Fibroblast of skin of abdomen (primary cell): ENCODE measurements around the gene TELO2.

Source experiments
- DNase-seq: peaks from one replicate; pipeline ENCODE4 v3.0.0-alpha.2; 2013

The TELO2 gene

GRCh38 chr16:1498899-1499676, 5.9 kb downstream of the TELO2 start:
- no peak for DNase-seq

DNA sequence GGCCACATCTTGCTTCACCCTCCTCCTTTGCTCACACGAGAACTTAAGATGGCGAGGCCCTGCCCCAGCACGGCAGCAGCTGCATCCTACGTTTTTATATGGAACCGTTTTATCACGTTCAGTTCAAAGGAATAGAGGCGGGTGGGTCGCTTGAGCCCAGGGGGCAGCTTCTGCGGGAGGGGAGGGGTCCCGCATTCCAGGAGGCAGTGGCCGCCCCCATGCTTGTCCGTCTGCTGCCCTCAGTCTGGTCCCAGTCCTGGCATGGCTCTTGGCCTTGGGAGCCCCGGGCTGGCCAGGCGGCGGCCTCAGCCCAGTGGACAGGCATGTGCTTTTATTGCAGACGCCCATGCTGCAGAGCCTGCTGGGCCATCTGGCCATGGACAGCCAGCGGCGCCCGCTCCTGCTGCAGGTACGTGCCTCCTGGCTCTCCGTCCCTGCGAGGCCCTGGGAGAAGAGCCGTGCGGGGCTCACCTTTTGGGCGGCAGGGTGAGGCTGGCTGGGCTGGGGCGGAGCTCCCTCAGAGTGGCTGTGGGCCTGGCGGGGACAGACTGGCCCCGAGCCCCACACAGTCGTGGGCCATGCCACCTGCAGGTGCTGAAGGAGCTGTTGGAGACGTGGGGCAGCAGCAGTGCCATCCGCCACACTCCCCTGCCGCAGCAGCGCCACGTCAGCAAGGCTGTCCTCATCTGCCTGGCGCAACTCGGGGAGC, 6.8 kb downstream of the TELO2 start:
- DNase-seq, result no peak

- no peak for DNase-seq
Measured at GRCh38 chr16:1500465-1501150, 7.4 kb downstream of the TELO2 start.

GRCh38 chr16:1501630-1502029, 8.5 kb downstream of the TELO2 start:
- DNase-seq, result no peak

DNA sequence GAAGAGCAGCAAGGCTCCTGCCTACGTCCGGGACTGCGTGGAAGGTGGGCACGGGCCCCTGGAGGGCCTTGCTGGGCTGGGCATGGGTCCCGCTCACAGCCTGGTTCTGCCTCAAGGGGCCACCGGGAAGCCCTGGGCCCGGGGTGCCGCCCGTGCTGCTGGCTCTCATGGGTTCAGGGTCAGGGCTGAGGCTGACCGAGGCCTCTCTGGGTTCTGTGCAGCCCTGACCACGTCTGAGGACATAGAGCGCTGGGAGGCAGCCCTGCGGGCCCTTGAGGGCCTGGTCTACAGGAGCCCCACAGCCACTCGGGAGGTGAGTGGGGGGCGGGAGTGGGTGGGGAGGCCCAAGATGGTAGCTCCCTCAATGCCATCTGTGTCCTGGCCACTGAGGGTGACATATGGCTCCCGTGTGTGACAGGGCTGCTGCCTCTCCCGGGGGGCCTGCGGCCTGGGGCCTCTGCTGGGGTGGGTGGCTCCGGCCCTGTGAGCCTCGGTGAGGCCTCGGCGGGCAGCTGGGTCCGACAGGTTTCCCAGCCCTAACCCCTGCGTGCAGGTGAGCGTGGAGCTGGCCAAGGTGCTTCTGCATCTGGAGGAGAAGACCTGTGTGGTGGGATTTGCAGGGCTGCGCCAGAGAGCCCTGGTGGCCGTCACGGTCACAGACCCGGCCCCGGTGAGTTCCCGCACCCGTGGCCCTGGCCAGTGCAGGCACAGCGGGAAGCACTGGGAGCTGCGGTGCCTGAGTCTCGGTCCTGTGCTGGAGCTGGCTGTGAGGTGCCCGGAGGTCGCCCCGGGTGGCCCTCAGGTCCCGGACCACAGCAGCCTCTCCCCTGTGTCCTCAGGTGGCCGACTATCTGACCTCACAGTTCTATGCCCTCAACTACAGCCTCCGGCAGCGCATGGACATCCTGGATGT, 9.2 kb downstream of the TELO2 start:
- DNase-seq, result no peak

DNA sequence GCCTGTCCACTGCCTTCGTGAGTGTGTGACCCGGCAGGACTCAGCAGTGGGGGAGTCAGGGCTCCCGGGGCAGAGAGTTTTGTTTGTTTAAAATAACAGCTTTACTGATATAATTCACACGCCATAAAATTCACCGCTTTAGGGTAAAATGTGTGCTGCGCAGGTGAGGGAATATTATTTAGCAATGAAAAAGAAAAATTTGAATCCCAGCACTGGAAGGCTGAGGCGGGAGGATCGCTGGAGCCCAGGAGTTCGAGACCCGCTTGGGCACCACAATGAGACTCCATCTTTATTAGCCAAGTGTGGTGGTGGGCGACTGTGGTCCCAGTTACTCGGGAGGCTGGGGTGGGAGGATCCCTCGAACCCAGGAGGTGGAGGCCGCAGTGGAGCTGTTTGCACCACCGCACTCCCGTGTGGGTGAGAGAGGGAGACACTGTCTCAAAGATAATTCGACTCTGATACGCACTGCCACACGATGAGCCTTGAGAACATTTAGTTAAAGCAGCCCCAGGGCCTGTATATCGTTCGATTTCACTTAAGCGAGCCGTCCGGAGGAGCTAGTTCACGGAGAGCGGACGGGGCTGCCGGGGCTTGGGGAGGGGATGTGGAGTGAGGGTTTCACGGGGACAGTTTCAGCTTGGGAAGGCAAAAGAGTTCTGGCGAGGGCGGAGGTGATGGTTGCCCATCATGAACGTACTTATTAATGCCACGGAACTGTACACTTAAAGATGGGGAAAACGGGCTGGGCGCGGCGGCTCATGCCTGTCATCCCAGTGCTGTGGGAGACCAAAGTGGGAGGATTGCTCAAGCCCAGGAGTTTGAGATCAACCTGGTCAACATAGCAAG, 10.2 kb downstream of the TELO2 start:
- no peak for DNase-seq

DNA sequence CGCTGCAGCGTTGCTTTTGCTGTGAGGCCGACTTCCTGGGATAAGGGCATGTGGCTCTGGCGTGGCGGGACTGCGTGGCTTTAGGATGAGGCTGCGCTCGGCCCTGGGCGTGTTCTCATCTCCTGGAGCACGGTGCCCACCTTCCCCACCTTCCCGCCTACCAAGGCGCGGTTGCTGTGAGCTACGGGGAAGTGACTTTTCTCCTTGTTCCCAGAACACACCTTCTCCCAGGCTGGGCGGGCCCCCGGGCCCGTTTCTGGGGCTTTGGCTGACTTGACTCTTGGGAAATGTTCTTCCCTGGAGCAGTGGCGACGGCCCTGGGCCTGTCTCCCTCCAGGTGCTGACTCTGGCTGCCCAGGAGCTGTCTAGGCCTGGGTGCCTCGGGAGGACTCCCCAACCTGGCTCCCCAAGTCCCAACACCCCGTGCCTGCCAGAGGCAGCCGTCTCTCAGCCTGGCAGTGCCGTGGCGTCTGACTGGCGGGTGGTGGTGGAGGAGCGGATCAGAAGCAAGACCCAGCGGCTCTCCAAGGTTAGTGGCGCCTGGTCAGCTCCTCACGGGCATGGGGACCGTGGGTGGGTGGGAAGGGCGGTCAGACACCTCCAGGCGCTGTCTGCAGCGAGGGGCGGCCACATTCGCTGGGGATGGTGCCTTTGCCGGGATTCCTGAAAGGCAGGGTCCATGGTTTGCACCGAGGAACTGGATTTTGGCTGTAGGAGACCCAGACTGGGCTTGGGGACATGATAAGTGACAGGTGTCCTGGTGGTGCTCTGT, 12.1 kb downstream of the TELO2 start:
- DNase-seq, result no peak

GRCh38 chr16:1505912-1506311, 12.8 kb downstream of the TELO2 start:
- DNase-seq, result no peak

GRCh38 chr16:1506494-1507213, 13.5 kb downstream of the TELO2 start:
- DNase-seq, result no peak

DNA sequence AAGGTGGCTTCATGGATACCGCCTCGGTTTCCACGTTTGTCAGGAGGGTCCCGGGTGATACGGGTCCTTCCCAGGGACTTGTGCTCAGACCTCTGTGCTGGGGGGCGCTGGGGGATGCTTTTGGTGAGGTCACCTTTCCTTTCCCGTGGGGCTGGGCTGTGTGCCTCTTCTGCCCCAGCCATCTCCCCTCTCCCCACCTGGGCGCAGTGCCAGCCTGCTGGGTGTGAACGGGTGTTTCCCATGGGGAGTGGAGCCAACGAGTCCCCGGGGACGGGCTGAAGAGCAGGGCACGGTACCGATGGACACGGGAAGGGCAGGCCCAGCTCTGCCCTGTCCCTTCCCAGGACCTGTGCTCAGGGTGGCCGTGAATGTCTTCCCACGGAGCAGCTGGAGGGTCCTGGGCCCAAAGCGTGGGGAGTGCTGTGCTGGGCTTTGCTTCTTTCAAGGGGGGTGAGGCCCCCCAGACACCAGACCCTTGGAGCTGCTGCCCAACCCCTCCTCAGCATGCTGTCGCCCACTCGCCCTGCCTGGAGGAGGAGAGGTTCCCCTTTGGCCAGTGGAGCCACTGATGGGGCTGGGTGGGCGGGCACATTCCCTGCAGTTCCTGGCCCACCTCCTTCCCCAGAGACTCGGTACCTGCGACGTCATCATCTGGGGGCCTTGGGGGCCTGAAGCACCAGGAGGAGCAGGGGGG, 15.5 kb downstream of the TELO2 start:
- DNase-seq, result no peak

DNA sequence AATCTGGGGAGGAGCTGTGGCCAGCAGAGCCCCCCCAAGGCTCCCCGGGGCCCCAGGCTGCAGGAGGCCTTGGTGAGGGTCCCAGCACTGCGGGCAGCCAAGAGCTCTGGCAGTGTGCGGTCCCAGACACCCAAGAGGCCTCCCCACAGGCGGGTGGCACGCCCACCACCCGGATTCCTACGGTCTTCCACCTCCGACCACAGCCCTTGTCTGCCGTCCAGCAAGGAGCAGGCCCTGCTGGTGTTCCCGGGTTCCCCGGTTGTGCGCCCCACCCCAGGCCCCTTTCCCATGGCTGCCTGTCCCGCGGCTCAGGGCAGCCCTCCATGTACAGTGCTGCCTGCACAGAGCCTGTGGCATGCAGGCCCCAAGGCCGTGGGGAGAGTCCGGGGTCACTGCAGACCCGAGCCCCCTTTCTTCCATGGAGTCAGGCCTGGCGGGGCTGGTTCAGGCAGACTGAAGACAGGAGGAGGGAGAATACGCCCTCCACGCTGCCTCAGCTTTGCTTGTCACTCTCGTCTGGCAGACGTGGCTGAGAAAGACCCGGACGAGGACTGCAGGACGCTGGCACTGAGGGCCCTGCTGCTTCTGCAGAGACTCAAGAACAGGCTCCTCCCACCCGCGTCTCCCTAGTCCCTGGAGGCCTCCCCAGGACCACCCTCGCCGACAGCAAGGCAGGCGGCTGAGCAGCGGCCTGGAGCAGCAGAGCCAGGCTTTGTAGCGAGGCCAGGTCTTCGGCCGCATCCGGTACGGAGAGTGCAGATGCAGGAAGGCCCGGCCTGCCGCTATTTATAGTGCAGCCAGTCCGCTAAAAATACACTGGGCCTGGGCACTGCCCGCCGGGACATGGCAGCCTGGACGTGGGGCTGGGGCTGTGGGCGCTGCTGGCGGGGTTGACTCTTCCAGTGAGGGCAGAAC, 16.4 kb downstream of the TELO2 start:
- no peak for DNase-seq

GRCh38 chr16:1510272-1510671, 17.1 kb downstream of the TELO2 start:
- no peak for DNase-seq

DNA sequence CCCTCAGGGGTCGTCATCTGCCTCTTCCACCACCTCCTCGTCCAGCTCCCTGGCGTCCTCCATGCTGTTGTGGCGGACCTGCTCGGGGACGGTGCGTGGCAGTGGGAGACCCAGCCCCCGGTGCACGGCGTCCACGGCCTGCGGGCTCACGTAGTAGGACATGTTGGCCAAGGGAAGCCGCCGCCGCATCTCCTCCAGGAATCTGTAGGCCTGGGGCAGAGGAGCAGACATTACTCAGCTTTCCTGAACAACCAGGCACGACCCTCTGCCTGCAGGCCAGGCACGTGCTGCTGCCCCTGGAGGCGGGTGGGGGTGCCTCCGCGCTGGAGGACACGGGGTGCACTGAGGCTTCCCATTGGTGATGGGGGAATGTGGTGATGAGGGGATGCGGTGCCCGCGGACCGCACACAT, 17.8 kb downstream of the TELO2 start:
- DNase-seq, result no peak

GRCh38 chr16:1511662-1512569, 18.8 kb downstream of the TELO2 start:
- no peak for DNase-seq

DNA sequence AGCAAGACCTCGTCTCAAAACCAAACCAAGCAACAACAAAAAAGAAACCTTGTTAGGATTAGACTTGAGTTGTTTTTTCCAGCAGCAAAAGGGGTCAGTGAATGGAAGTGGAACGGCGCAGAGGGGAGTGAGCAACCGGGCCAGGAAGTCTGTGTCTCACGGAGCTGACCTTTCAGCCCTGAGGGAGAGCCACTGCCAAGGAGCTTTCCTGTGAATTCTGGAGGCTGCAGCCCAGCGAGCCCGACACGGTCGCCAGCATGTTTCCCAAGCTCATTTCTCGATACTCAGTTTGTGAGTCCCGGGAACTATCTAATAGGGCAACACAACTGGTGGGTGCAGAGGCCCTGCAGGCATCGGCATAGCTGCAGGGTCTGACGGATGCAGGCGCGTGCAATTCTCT, 19.6 kb downstream of the TELO2 start:
- DNase-seq, result no peak

GRCh38 chr16:1514507-1514906, 21.3 kb downstream of the TELO2 start:
- DNase-seq, result no peak

GRCh38 chr16:1518626-1519135, 25.5 kb downstream of the TELO2 start:
- no peak for DNase-seq
